GM12865 (cell line): ENCODE data around the gene LCE1E.

Experiments used
- DNase-seq: peaks from one replicate; pipeline ENCODE4 v3.0.0; 2010; ENCODE audit warnings: low read depth
- H3K4me3 ChIP-seq: 2 replicates; pipeline ENCODE4 v1.5.1; 2011; ENCODE audit warnings: mild to moderate bottlenecking, low read depth, low read length, control low read depth
- CTCF ChIP-seq: IDR thresholded peaks from 2 replicates; pipeline ENCODE4 v1.5.1; 2011; ENCODE audit warnings: low read length, control low read depth, low read depth, inconsistent platforms; ENCODE audit not compliant: insufficient read depth; ENCODE audit errors: missing control alignments

LCE1E gene

DNA sequence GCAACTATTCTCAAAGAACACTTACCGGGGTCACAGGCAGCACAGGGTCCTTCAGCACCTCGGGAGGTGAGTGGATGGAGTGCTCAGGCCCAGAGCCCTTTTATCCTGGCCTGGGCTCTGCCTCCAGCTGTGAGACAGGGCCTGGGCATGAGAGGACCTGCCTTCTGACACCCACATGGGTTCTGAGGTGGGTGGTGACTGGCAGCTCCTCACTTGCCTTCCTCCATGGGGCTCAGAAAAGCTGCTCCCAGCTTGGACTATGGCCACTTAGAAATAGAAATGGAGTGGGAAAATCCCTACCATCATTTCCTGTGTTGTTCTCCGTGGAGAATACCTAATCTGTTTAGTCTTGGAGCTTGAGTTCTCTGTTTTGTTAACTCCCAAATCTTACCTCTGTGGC, 20.5 kb downstream of the LCE1E start, which contains the start of gene LCE1C:
TSS of gene LCE1C (minus strand) at position 76 of the 400 bp plus-strand sequence. CDS start 1,173 bp downstream, outside the sequence.
- no peak for DNase-seq
- H3K4me3 ChIP-seq, result no peak within 1 kb of the TSS
- no peak for TF ChIP-seq CTCF

GRCh38 chr1:152811050-152811449, 25.0 kb downstream of the LCE1E start:
- no peak for TF ChIP-seq CTCF
- H3K4me3 ChIP-seq, result no peak overlapping the region
- peak; percentile 1 for DNase-seq

DNA sequence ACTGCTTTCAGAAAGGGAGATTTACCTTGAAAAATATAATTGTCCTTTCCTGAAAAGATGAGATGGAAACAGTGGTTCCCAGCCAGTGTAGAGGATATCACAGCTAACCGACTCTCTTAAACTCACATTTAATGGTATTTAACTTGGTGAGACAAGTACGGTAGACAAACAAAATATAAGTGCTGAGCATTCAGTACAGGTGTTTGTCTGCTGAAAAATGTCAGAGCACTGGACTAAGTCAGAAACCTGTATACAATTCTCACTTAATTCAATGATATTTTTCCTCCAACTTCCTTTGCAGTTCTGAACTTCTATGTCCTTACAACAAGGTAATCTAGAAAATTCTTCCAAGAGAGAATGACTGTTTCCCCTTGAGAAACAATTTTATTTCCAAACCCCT, 25.6 kb downstream of the LCE1E start, which contains the start of gene LCE1B:
TSS of gene LCE1B (plus strand) at position 301 of the 400 bp plus-strand sequence. CDS start 476 bp downstream, outside the sequence.
- no peak for DNase-seq
- TF ChIP-seq CTCF, result no peak
- no peak within 1 kb of the TSS for H3K4me3 ChIP-seq

DNA sequence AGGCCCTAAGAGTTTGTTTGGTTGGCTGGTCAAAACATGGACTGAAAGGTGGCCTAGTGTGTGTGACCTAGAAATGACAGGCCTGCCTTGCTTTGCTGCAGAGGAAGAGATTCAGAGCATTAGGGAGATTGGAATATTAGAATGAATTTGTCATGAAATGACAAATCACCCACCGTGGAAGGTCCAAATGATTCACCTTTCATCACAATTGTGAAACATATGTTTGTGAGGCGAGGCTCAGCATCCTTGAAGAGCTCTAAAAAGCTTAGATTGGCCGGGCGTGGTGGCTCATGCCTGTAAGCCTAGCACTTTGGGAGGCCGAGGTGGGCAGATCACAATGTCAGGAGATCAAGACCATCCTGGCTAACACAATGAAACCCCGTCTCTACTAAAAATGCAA, 31.3 kb downstream of the LCE1E start:
- DNase-seq, result no peak
- no peak overlapping the region for H3K4me3 ChIP-seq
- TF ChIP-seq CTCF, result no peak

DNA sequence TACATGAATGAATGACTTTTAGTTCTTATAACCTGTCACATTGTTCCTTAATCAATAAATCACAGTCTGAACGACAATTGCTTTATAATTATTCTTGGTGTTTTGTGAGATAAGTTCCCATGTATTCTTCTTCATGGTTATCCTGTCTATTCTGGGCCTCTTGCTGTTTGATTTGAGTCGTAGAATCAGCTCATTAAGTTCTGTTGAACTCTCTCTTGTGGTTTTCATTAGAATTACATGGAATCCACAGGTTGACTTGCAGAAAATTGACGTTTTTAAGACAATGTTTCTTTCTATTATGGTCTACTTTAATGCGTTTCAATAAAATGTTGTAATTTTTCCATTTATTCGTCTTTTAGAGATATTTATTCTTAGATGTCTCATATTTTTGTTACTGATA, 37.2 kb downstream of the LCE1E start:
- TF ChIP-seq CTCF, result no peak
- no peak for DNase-seq
- no peak overlapping the region for H3K4me3 ChIP-seq

GRCh38 chr1:152824964-152825363, 38.9 kb downstream of the LCE1E start:
- no peak for TF ChIP-seq CTCF

GRCh38 chr1:152827173-152827572, 41.1 kb downstream of the LCE1E start, which contains the start of gene LCE1A:
Gene LCE1A, plus strand, starts transcription at chr1:152827473. Its CDS starts 0 bp downstream, at chr1:152827473.
- no peak for TF ChIP-seq CTCF
- DNase-seq, result no peak
- no peak within 1 kb of the TSS for H3K4me3 ChIP-seq

More at GRCh38 chr1:152824964-152825363, 38.9 kb downstream of the LCE1E start:
- no peak for DNase-seq
- H3K4me3 ChIP-seq, result no peak overlapping the region
